NCI-H226 (cell line): ENCODE data around the gene HTR4.
"Not testable (repeated sequence)": the region's sequence is repeated elsewhere in the genome, so short reads cannot be mapped to it uniquely, and the experiment has no call there.

Source experiments
- DNase-seq: peaks from one replicate; pipeline ENCODE4 v3.0.0-alpha.2; 2015

Gene HTR4, protein sequence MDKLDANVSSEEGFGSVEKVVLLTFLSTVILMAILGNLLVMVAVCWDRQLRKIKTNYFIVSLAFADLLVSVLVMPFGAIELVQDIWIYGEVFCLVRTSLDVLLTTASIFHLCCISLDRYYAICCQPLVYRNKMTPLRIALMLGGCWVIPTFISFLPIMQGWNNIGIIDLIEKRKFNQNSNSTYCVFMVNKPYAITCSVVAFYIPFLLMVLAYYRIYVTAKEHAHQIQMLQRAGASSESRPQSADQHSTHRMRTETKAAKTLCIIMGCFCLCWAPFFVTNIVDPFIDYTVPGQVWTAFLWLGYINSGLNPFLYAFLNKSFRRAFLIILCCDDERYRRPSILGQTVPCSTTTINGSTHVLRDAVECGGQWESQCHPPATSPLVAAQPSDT

DNA sequence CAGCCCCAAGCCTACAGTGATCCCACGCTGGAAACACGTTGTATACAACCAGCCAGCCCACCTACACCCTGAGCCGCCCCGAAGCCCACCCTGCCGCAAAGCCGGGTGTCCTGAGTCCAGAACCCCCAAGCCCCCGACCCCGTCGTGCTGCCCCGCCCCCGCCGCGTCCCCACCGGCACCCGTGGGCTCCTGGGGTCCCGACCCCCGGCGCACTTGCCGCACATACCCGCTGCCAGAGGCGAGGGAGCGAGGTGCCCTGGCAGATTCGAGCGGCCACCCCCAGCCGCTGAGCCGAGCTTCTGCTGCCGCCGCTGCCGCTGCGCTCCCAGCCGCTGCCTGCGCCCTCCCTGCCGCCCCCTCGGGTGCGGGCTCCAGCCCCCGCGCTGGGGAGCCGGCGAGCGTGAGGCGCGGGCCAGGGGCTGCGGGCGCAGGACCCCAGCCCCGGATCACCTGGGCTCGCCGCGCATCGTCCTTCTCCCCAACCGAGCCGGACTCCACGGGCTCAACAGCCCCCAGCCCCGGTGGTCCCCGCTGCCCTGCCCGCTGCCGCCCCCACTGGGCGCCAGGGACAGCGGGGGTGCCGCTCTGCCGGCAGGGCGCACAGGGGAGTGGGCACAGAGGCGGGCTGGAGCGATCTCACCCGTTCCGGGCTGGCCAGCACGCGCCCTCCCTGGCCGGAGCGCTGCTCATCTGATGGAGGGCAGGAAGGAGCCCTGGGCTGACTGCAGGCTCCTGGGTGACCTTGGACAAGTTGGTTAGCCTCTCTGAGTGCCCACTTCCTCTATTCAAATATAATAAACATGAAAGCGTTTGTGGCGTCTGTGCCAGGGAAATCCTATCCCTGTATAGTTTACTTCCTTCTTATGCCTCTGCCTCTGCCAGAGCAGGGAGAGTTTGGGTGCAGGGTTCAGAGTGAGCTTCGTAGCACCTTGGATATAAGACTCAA lies at the start of gene HTR4:
Gene HTR4, minus strand, starts transcription at position 692 of the 946 bp plus-strand sequence. CDS start 17,513 bp downstream, outside the sequence.
- no peak for DNase-seq

DNA sequence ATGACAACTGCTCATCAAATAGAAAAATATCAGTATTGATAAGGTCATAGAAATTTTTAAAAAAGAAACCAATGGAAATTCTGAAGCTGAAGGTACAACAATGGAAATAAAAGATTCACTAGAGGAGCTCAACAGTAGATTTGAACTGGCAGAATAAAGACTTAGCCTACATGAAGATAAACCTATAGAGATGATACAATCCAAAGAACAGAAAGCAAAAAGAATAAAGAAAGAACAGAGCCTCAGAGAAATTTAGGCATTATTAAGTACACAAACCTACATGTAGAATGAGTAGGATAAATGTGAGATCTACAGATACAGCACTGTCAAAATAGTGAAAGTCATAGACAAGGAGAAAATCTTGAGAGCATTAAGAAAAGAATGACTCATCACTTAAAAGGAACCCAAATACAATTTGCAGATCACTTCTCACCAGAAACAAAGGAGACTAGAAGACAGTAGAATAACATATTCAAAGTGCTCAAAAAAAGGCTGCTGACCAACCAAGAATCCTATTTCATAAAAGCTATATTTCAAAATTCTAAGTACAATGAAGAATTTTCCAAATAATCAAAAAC lies 47.8 kb upstream of the HTR4 start:
- no peak for DNase-seq

DNA sequence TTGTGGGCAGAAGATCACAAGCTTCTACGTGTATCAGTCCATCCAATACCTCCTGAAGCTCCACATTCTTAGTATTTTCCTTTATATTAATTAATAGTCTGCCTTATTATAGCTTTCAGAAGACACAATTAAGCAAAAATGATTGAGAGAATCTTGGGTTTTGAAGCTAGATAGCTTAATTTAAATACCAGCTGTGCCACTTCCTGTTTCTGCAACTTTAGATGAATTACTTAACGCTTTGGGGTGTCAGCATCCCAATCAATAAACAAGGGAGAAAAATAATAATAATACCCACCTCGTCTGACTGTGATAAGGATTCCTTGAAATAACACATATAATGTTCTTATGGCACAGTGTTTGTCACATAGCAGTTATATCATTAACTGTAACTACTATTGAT lies 44.7 kb upstream of the HTR4 start:
- DNase-seq, result no peak

DNA sequence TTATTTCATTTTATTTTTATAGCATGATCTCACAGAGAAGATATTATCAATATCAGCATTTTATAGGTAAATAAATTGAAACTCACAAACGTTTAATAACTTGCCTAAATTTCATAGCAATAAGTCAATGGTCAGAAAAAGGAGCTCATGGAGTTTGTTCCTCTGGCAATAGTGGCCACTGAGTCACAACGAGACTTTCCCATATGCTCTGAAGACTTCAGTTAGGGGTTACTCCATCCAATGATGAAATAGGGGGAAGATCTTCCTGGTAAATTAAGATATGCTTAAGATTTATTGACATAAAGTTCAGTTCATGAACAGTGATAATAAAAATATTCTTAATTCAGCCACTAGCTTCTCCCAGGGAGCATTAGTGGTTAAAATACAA lies 43.5 kb upstream of the HTR4 start:
- DNase-seq, result no peak

DNA sequence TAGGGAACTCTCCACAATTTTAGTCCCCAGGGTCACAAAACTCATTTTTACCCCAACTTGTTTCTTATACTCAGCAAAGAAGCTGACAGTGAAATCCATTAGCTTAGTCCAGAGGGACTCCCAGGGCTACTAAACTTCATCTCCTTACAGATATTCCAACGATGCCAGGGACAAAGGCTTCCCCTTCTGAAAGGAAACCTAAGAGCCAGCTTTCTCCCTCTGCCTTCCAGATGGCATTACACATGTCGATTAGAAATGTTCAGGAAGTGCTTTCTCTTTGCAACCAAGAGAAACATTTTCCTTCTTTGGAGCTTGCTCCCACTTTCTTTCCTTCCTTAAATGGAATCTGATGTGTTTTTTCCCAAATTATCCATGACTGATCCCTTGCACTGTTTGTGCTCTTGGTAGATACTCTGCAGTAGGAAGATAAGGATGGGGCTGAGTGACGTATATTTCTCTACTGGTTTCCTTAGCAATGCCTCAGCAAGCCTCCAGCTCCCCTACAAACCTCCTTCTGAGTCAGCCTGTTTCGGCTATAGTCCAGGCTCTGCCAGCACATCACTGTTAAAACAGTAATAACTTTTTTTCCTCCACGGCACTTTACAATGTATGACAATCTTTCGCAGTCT lies 43.0 kb upstream of the HTR4 start:
- DNase-seq, result peak; percentile 89

DNA sequence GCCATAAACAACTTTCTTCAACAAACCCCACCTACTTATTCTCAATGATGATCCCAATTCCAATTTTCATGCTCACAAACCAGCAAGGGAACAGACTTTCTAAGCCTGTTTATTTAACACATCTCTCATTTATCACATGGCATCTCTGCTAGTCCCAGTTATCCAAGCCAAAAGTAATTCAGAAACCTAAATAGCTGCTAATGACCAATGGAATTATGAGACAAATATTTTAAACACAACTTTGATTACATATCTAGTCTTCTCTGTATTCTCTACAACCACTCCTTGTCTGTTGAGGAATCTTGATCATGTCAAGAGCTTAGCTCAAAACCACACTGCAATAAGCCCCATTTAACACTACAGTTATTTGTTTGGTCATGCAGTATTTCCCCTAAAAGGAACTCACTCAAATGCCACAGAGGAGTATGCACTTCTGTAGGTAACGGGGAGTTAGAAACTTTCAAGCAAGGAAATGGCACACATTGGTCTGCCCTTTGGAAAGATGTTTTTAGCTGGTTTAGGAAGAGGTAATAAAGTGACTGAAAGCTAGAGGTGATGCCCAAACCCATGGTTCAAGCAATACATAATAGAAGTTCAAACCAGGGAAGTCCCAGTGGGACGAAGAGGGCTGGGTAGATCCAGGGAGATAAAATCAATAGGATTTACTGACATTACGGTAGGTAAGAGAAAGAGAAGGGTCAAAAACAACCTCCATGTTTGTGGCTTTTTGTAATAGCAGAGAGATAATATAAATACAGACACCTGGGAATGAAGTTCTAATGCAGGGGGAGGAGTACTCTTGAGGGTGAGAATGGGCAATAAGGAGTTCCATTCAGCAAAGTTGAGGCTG lies 42.1 kb upstream of the HTR4 start:
- no peak for DNase-seq

DNA sequence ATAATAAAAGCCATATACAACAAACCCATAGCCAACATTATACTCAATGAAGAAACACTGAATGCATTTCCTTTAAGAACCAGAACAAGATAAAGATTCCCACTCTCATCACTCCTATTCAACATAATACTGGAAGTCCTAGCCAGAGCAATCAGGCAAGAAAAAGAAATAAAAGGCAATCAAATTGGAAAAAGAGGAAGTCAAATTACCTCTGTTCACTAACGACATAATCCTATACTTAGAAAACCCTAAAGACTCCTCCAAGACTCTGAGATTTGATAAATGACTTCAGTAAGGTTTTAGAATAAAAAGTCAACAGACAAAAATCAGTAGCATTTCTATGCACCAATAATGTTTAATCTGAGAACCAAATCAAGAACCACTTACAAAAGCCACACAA lies 36.6 kb upstream of the HTR4 start:
- DNase-seq, result no peak

DNA sequence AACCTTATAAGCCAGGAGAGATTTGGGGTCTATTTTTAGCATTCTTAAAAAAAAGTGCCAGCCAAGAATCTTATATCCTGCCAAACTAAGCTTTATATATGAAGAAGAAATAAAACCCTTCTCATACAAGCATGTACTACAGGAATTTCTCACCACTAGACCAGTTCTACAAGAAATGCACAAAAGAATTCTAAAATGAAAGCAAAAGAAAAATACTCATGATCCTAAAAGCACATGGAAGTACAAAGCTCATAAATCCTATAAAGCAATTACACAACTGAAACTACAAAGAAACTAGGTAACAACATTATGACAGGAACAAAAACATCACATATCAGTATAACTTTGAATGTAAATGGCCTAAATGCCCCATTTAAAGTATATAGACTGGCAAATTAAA lies 34.5 kb upstream of the HTR4 start:
- DNase-seq, result no peak

DNA sequence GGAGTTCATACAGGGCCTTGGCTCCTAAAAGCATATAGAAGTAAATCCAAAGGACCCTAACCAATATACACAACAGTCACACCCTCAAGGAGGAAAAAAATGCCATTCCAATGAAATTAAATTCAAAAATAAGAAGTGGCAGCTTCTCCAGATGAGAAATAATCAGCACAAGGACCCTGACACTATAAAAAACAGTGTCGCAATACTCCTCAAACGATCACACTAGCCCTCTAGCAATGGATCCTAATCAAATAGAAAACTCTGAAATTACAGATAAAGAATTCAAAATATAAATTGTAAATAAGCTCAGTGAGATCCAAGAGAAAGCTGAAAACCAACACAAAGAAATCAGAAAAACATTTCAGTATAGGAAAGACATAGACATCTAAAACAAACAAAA lies 33.5 kb upstream of the HTR4 start:
- no peak for DNase-seq

DNA sequence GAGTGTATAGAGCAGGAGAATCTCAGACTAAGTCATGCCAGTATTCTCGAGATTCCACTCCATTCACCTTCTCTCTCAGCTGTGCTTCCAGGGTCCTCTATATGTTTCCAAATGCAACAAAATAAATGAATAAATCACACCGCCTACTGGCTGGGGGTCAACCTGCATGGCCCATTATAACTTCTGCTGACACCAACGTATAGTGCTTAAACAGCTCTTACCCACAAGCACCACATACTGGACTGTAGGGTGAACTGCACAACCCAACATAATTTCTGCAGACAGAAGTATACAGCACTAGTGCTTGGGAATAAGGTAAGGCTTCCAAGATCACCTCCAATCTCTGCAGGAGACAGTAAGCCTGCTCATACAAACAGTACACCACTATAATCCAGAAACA lies 33.1 kb upstream of the HTR4 start:
- DNase-seq, result no peak

DNA sequence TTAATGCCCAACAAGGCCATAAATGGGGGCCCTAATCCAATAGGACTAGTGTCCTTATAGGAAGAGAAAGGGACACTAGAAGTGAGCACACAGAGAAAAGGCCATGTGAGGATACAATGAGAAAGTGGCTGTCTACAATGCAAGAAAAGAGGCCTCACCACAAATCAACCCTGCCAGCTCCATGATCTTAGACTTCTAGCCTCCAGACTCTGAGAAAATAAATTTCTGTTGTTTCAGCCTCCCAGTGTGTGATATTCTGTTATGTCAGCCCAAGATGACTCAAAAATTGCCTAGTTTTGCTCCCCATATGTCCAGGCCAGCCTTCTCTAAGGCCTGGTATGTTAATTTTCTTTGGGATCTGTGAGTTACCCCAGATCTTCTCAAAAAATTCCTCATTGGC lies 32.3 kb upstream of the HTR4 start:
- DNase-seq, result no peak

DNA sequence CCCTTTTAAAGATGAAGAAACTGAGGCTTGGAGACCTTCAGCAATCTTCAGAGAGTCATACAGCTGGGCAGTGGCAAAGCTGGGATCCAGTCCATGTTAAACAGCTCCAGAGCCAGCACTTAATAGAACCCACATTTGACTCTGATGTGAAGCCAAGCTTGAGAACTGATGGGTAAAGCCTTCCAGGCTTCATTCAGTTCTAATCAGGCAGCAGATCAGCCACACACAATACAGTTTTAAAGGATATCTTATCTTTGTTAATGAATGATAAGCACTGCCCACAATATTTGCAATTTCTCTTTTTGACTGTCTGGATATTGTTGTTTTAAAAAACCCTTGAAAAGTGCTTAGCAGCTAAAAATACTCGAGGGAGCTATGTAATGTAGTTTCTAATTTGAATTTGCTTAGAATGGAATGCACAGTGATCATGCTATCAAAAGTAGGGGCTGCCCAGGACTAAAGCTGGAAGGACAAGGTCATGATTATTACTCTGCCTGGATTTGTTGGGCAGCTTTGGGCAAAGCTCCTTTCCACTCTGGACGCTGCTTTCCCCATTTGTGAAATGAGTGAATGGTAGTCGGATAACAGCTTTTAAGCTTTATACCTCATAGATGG lies 31.3 kb upstream of the HTR4 start:
- no peak for DNase-seq

DNA sequence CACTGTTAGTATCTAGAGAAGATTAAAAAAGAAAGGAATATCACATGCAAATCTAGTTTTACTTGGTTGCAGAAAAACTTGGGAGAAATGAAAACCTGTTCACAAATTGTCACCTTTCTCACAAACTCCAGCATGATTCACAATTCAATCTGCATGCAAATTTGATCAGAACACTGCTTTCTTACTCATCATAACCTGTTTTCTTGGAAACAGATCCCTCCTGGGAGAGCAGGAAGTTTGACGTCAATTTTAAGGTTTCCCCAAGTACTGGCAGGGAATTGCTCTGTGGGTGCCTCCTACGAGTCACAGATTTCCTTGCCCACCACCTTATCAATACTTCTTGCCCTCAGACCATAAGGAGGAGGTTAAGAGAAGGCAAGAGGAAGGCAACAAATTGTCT lies 30.2 kb upstream of the HTR4 start:
- DNase-seq, result no peak

DNA sequence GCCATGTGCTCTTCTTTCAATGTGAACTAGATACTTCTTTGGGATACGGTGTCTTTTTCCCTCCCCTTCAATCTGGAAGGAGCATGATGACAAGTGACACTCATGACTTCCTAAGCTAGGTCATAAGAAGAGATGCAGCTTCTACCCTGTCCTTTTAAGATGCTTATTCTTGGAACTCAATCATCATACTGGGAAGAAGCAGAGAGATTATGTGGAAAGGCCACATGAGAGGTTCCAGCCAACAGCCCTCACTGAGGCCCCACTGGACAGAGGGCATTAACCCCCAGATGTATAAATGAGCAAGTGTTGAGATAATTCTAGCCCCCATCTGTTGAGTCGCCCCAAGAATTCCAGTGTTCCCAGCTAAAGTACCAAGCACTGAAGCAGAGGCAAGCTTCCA lies 29.3 kb upstream of the HTR4 start:
- DNase-seq, result no peak

DNA sequence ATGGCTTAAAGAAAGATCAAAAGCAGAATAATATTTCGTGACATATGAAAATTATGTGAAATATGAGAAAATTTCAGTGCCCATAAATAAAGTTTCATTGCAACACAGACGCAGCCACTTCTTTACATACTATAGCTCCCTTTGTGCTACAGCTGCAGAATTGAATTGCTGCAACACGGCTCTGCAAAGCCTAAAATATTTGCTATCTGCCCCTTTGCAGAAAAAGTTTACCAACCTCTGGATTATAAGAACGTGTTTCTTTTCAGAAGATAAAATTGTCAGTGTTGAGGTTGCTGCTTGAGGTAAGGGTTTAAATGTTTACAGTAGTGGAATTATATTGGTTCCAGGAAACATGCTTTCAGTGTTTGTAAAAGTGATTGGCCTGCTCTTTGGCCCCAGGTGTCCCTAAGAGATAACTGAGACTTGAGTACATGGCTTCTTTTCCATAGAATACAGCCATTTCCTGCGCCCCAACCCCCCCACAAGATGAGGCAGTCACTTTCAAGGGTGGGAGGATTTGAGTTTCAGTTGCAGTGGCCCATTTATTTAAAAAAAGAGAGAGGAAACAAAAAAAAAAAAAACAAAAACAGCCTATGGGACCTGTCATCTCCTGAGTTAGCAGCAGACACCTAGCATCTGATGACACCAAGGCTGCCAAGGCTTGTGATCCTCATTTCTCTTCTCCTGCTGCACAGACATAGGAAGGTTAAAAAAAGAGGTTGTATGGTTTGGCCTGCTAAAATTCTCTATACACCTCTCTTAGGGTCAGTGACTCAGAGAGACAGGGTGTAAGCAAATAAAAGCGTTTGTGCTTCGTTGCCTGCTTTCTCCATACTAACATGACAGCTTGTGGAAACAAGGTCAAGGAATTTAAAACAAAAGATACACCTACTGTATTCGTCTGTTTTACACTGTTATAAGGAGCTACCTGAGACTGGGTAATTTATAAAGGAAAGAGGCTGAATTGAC lies 28.0 kb upstream of the HTR4 start:
- DNase-seq, result no peak

DNA sequence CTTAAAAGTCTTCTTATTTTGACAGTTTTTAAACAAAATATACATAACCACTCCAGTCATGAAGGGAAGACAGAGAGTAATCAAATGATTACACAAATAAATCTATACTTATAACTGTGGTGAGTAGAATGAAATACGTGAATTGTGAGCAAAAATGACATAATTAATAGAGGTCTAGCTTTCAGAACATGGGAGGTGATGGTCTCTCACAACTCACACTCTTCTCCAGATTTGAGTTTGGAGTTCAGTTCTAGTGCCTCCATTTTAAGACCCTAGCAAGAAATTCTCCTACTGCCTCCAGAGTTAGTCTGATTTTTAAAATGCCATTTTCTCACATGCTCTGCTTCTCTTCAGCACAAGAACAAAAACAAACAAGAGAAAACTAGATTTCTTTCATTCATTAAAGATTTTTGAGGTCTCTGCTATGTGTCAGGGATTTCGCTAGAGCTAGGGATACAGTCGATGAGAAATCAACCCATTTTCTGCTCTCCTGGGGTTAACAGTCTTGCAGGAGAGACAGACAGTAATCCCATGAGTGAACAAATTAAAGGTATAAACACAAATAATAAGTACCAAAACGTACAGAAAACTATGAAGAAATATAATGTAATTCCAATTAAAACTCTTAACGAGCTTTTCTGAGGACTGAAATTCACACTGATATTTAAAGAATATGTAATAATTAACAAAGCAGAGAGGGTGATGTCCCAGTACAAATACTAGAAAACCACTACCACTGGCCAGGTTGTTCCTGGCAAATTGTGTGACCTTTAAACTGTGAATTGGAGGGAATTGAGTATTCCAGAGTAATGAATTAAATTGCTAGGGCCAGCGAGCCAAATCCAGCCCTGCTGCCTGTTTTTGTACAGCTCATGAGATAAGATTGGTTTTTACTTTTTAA lies 27.1 kb upstream of the HTR4 start:
- DNase-seq, result no peak

DNA sequence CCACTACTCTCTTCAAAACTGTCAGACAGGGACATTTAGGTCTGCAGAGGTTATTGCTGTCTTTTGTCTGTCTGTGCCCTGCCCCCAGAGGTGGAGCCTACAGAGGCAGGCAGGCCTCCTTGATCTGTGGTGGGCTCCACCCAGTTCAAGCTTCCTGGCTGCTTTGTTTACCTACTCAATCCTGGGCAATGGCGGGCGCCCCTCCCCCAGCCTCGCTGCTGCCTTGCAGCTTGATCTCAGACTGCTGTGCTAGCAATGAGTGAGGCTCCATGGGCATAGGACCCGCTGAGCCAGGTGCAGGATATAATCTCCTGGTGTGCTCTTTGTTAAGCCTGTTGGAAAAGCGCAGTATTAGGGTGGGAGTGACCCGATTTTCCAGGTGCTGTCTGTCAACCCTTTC lies 19.4 kb upstream of the HTR4 start:
- not testable (repeated sequence) for DNase-seq

DNA sequence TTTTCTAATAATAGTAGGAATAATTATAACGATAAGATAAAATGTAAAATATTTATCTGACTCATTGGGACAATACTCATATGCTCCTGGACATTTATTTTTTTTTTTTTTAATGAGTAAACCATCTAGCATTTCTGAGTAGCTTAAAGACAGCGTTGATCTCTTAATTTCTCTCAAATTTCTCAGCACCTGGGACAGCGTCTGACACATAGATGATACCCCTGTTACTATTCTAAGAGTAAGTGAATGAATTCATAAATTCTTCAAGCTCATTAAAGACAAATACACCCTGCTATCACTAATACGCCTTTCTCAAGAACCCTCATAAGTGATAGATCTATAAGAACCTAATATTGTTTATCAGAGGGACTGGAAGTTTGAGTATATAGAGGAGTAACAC lies 12.0 kb upstream of the HTR4 start:
- no peak for DNase-seq

DNA sequence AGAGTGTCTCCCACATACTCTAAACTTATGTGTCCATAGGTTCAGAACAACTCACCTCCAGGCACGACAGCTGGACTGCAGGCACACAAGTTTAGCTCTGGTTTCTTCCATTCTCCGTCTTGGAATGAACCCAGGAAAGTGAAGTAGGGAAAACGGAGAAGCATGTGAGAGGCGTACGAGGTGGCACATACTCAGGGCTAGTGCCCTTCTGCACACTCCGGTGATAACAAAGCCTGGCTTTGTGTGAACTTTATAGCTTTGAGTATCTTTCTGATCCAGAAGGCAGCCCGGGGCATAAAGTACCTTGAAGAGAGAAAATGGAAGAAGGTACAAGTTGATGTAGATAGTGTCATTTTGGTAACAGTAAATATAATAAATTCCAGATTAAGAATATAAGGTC lies 11.1 kb upstream of the HTR4 start:
- DNase-seq, result no peak

DNA sequence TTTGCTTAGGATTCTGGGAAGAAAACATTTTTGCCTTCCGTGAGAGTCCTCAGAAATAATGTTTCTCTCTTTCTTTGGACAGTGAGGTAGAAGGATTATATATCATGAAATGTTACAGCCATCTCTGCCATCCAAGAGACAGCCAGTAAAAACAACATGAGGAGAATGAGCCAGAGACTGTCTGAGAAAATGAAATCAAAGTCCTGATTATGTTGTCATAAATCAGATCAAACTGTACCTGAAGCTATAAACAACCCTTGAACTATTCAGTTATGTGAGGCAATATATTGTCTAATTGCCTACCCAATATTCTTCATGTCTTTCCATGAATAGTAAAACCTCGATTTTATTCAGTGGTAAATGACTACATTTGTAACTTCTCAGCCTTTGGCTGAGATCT lies 9.2 kb upstream of the HTR4 start:
- no peak for DNase-seq
